CD4-positive, alpha-beta T cell treated with Interleukin-15 for 4 hours (primary cell): ENCODE data around the gene SPOCD1.

Source experiments
- DNase-seq: peaks from one replicate; pipeline ENCODE4 v3.0.0-alpha.2; 2020; ENCODE audit warnings: low spot score

The SPOCD1 gene

GRCh38 chr1:31771891-31772668 is 43.7 kb downstream of the SPOCD1 start:
- peak; percentile 74 for DNase-seq

GRCh38 chr1:31769720-31770390 is 46.0 kb downstream of the SPOCD1 start:
- DNase-seq: no peak

GRCh38 chr1:31768939-31769704 is 46.7 kb downstream of the SPOCD1 start:
- no peak for DNase-seq

GRCh38 chr1:31768407-31768907 is 47.4 kb downstream of the SPOCD1 start:
- no peak for DNase-seq

- DNase-seq: no peak
Measured at GRCh38 chr1:31767225-31767624, 48.6 kb downstream of the SPOCD1 start.

- DNase-seq: no peak
Measured at GRCh38 chr1:31765516-31765915, 50.3 kb downstream of the SPOCD1 start.

- no peak for DNase-seq
Measured at GRCh38 chr1:31765041-31765467, 50.8 kb downstream of the SPOCD1 start.

GRCh38 chr1:31764312-31765040 is 51.3 kb downstream of the SPOCD1 start, which contains the start of gene ADGRB2:
ADGRB2 (minus strand) TSS chr1:31764340; CDS start chr1:31757221, 7,119 bp downstream.
- no peak for DNase-seq

- DNase-seq: no peak
Measured at GRCh38 chr1:31763671-31764311, 52.0 kb downstream of the SPOCD1 start.

- peak; percentile 65 for DNase-seq
Measured at GRCh38 chr1:31762726-31763670, 52.8 kb downstream of the SPOCD1 start.

- DNase-seq: no peak
Measured at GRCh38 chr1:31762323-31762722, 53.5 kb downstream of the SPOCD1 start.

GRCh38 chr1:31761883-31762282 is 53.9 kb downstream of the SPOCD1 start:
- no peak for DNase-seq

GRCh38 chr1:31760471-31761470 is 55.1 kb downstream of the SPOCD1 start:
- DNase-seq: peak; percentile 76

- no peak for DNase-seq
Measured at GRCh38 chr1:31759298-31760023, 56.4 kb downstream of the SPOCD1 start.

GRCh38 chr1:31758823-31759222 is 57.0 kb downstream of the SPOCD1 start:
- DNase-seq: no peak

- DNase-seq: no peak
Measured at GRCh38 chr1:31757989-31758388, 57.8 kb downstream of the SPOCD1 start.

GRCh38 chr1:31757204-31757679 is 58.6 kb downstream of the SPOCD1 start:
- no peak for DNase-seq

- no peak for DNase-seq
Measured at GRCh38 chr1:31756578-31756977, 59.2 kb downstream of the SPOCD1 start.
